Measurements from ENCODE around the gene TSPAN32.

Gene TSPAN32

DNA sequence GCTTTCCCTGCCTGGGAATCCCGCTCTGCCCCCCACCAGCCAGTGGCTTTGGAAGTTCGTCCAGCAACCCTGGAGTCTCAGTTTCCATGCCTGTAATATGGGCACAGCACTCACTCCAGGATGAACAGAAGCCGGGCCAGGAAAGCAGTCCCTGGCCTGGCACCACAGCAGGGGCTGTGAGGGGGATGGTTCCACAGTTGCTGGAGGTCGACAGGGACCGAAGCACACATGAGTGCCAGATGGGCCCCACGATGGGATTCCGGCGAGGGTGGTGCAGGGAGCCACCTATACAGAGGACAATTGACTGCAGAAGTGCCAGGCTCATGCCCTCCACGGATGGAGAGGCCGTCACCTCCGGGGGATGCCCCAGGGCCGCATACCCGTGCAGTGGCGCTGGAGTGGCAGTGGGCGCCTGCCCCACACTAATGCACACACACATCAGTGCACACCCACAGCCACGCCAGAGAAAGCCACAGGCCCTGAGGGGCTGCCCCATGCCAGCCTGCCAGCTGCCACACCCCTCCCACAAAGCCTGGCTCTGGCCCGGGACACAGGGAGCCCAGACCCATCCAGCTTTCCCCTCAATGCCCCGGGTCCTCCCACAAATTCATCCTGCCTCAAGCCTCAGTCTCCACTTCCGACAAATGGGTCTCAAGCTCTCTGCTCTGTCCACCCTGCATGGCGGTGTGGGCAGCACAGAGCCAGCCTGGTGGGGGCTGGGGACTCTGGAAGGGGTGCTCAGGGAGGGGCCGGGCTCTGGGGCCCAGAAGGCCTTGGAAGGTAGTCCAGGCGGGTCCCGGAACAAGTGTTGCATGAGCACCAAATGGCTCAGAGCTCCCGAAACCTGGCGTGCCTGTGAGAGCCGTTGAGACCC, 41.1 kb upstream of the TSPAN32 start:
- TF ChIP-seq POLR2AphosphoS5 (IDR thresholded peaks at IDR 0.05; ENCODE audit: low read depth): no peak
- TF ChIP-seq SPI1 (IDR thresholded peaks at IDR 0.05; ENCODE audit: borderline replicate concordance, low read depth): no peak
- TF ChIP-seq, protein P1, sequence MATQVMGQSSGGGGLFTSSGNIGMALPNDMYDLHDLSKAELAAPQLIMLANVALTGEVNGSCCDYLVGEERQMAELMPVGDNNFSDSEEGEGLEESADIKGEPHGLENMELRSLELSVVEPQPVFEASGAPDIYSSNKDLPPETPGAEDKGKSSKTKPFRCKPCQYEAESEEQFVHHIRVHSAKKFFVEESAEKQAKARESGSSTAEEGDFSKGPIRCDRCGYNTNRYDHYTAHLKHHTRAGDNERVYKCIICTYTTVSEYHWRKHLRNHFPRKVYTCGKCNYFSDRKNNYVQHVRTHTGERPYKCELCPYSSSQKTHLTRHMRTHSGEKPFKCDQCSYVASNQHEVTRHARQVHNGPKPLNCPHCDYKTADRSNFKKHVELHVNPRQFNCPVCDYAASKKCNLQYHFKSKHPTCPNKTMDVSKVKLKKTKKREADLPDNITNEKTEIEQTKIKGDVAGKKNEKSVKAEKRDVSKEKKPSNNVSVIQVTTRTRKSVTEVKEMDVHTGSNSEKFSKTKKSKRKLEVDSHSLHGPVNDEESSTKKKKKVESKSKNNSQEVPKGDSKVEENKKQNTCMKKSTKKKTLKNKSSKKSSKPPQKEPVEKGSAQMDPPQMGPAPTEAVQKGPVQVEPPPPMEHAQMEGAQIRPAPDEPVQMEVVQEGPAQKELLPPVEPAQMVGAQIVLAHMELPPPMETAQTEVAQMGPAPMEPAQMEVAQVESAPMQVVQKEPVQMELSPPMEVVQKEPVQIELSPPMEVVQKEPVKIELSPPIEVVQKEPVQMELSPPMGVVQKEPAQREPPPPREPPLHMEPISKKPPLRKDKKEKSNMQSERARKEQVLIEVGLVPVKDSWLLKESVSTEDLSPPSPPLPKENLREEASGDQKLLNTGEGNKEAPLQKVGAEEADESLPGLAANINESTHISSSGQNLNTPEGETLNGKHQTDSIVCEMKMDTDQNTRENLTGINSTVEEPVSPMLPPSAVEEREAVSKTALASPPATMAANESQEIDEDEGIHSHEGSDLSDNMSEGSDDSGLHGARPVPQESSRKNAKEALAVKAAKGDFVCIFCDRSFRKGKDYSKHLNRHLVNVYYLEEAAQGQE (IDR thresholded peaks at IDR 0.05; ENCODE audit: insufficient replicate concordance, low read depth): no peak
- no peak for TF ChIP-seq CTCF (IDR thresholded peaks at IDR 0.05; ENCODE audit: insufficient read depth, low read length)
- TF ChIP-seq GABPA (IDR thresholded peaks at IDR 0.05; ENCODE audit: low read depth): no peak
- Histone ChIP-seq H3K27ac (replicated peaks) (no peak overlapping the region), H3K27me3 (ENCODE audit: insufficient read depth, poor library complexity, severe bottlenecking) (peaks cover 13% of the 10 kb centered on the region), H3K4me3 (replicated peaks; ENCODE audit: insufficient read depth, low read length) (no peak overlapping the region)
- DNase-seq (ENCODE audit: low read depth in 1 of 2, low spot score in 1 of 2): no peak

DNA sequence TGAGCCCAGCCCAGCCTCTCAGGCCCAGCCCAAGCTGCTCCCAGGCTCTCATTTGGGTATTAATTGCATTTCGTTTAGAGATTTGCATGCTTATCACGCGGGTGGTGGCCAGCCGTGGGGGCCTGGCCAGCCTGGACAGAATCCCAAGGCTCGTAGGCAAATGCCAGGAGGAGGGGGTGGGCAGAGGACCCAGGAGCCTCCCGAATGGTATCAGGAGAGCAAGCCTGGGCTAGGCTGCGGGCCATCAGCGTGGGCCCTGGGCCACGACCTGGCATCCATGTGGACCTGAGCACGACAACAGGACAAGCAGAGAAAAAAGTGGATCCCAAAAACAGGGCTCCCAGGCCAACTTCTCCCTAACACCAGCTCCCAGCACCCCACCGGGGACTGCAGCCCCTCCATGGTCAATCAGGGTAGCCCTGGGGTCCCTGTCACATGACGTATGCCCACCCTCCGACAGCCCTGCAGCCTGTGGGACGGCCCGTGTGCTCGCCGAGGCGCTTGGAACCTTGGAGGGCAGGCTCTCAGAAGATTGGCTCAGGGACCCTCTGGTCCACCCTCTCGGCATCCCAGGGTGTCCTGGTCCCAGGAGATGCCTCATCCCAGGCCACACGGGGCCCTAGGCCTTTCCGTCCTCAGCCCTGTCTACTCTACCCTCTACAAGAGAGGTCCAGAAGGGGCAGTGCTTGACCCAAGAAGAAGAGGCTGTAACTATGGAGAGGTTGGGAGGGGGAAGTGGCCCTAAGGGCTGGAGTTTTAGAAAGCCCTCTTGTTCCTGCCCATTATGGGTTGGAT, 40.2 kb upstream of the TSPAN32 start:
- no peak for DNase-seq (ENCODE audit: low read depth in 1 of 2, low spot score in 1 of 2)
- Histone ChIP-seq H3K27me3 (ENCODE audit: insufficient read depth, poor library complexity, severe bottlenecking) (peaks cover 11% of the 10 kb centered on the region), H3K27ac (replicated peaks) (no peak overlapping the region), H3K4me3 (replicated peaks; ENCODE audit: insufficient read depth, low read length) (no peak overlapping the region)
- TF ChIP-seq SPI1 (IDR thresholded peaks at IDR 0.05; ENCODE audit: borderline replicate concordance, low read depth) (0 out of 2 replicates have a peak, but pooled peaks have one; percentile 3), CTCF (IDR thresholded peaks at IDR 0.05; ENCODE audit: insufficient read depth, low read length) (no peak)
- TF ChIP-seq, protein P1 (IDR thresholded peaks at IDR 0.05; ENCODE audit: insufficient replicate concordance, low read depth): no peak

DNA sequence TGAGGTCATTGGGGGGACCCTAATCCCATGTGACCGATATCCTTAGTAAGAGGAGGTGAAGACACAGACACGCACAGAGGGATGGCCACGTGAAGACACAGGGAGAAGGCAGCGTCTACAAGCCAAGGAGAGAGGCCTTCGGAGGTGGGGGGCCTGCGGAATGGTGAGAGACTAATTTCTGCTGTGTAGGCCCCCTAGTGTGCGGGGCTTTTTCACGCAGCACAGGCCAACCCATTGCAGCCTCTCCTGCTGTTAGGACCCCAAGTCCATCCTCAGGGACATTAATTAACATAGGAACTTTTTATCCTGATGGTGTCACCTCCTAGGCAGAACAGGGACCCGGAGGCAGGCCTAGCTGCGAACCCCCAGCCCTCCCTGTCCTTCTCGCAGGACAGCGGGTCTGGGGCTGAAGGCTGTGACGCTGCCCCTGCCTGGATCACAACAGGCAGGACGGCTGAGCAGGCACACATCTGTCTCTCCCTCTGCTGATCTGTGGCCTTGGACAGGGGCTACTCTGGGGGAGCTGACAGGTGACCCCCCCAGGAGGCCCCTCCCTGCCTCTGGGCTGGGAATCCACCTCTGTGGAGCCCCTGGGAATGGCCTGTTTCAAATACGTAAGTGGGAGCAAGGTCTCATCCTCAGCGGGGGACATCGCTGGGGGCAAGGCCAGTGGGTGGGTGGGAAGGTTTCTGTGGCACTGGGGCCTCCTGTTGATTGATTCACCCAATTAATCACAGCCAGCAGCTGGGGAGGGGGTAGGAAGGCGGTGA, 39.3 kb upstream of the TSPAN32 start:
- Histone ChIP-seq H3K27ac (replicated peaks) (no peak overlapping the region), H3K4me3 (replicated peaks; ENCODE audit: insufficient read depth, low read length) (no peak overlapping the region), H3K27me3 (ENCODE audit: insufficient read depth, poor library complexity, severe bottlenecking) (peaks cover 11% of the 10 kb centered on the region)
- TF ChIP-seq CTCF (IDR thresholded peaks at IDR 0.05; ENCODE audit: insufficient read depth, low read length) (no peak), SPI1 (IDR thresholded peaks at IDR 0.05; ENCODE audit: borderline replicate concordance, low read depth) (no peak), POLR2AphosphoS5 (IDR thresholded peaks at IDR 0.05; ENCODE audit: low read depth) (no peak), GABPA (IDR thresholded peaks at IDR 0.05; ENCODE audit: low read depth) (no peak)
- TF ChIP-seq, protein P1 (IDR thresholded peaks at IDR 0.05; ENCODE audit: insufficient replicate concordance, low read depth): no peak
- no peak for DNase-seq (ENCODE audit: low read depth in 1 of 2, low spot score in 1 of 2)
